ENCODE measurements around the gene GPR78. TPM values are rescaled to one million over a fixed set of nuclear protein-coding genes. Genes with fewer than 3 reads are reported as not detected.

Gene GPR78
- total and polyA plus RNA-seq, 2 experiments from 2014 or later, result 0.05 TPM; not detected in 1

DNA sequence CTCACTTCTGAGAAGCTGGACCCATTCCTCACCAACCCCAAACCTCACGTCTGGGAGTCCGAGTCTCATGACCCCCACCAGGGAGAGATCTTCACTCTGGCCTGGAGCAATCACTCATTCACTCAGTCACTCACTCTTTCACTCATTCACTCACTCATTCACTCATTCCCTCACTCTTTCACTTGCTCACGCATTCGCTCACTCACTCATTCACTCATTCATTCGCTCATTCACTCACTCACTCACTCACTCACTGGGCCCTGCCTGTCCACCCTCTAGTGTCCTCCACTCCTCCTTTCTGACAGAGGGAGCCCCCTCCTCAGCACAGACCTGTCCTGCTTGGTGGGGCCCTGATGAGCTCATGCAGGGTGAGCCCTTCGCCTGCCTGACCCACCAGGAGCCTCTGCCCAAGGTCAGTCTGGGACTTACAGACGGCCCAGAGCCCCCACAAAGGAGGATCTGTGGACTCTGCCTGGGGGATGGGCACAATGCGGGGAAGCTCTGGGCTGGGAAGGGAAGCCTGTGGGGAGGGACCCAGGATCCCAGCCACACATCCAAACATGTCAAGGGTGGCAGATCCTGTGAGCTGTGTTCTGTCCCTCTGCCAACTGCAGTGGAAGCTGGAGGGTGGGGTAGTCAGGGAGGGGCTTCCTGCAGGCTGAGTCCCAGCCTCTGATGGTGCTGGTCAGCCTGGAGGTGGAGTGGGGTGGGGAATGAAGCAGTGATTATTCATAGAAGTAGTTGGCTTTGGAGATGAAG is 30.8 kb downstream of the GPR78 start:
- Histone ChIP-seq H3K4me1 (ENCODE audit: insufficient read depth) (no peaks in the 10 kb centered on the region), H3F3A (ENCODE audit: insufficient read depth) (no peaks in the 10 kb centered on the region), H3K4me3 (no peak overlapping the region), H3K4me2 (ENCODE audit: unreplicated experiment) (no peak overlapping the region), H3K79me2 (ENCODE audit: insufficient read depth) (no peaks in the 10 kb centered on the region), H3K9ac (no peak overlapping the region), H4K20me1 (ENCODE audit: insufficient read depth) (no peaks in the 10 kb centered on the region), H3K36me3 (ENCODE audit: low read depth) (no peaks in the 10 kb centered on the region), H3K27me3 (replicated peaks; ENCODE audit: insufficient read depth) (no peaks in the 10 kb centered on the region), H3K9me2 (ENCODE audit: insufficient read depth) (no peaks in the 10 kb centered on the region), H3K27ac (no peak overlapping the region), H2AFZ (no peak overlapping the region), H3K9me3 (ENCODE audit: low read depth) (no peaks in the 10 kb centered on the region)
- 68 to 70% methylated on average over 8 of the region's 8 CpGs for WGBS, 2 experiments (ENCODE audit: low coverage in 1 of 2, low lambda C conversion rate in 2 of 2, missing lambda C conversion rate in 2 of 2)
- DNase-seq, result no peak
- in situ Hi-C loops (cut with MboI), result loop anchor here (25.0 kb wide), 1 partner anchor 374 kb away; no protein-coding TSS in a partner anchor
- TF ChIP-seq EZH2 (IDR thresholded peaks at IDR 0.05; ENCODE audit: insufficient read depth, poor library complexity, severe bottlenecking), result no peak
- TF ChIP-seq EZH2phosphoT487 (IDR thresholded peaks at IDR 0.05; ENCODE audit: insufficient read depth, low read depth), result no peak

GRCh38 chr4:8612646-8613045 is 32.5 kb downstream of the GPR78 start:
- no peaks in the 10 kb centered on the region for H3K79me2 ChIP-seq (ENCODE audit: insufficient read depth)
- H3K27me3 ChIP-seq (replicated peaks; ENCODE audit: insufficient read depth), result no peaks in the 10 kb centered on the region
- no peaks in the 10 kb centered on the region for H3F3A ChIP-seq (ENCODE audit: insufficient read depth)
- no peaks in the 10 kb centered on the region for H3K36me3 ChIP-seq (ENCODE audit: low read depth)
- no peak overlapping the region for H3K9ac ChIP-seq
- no peaks in the 10 kb centered on the region for H4K20me1 ChIP-seq (ENCODE audit: insufficient read depth)
- no peaks in the 10 kb centered on the region for H3K9me3 ChIP-seq (ENCODE audit: low read depth)
- no peak overlapping the region for H3K4me2 ChIP-seq (ENCODE audit: unreplicated experiment)
- no peaks in the 10 kb centered on the region for H3K4me1 ChIP-seq (ENCODE audit: insufficient read depth)
- H3K9me2 ChIP-seq (ENCODE audit: insufficient read depth), result no peaks in the 10 kb centered on the region
- 82 to 84% methylated on average over 8 of the region's 8 CpGs for WGBS, 2 experiments (ENCODE audit: low coverage in 1 of 2, low lambda C conversion rate in 2 of 2, missing lambda C conversion rate in 2 of 2)
- DNase-seq, result no peak
- no peak overlapping the region for H3K27ac ChIP-seq
- in situ Hi-C loops (cut with MboI), result loop anchor here (25.0 kb wide), 1 partner anchor 375 kb away; no protein-coding TSS in a partner anchor
- no peak for TF ChIP-seq EZH2phosphoT487 (IDR thresholded peaks at IDR 0.05; ENCODE audit: insufficient read depth, low read depth)
- no peak for TF ChIP-seq EZH2 (IDR thresholded peaks at IDR 0.05; ENCODE audit: insufficient read depth, poor library complexity, severe bottlenecking)
- no peak overlapping the region for H2AFZ ChIP-seq
- H3K4me3 ChIP-seq, result no peak overlapping the region

DNA sequence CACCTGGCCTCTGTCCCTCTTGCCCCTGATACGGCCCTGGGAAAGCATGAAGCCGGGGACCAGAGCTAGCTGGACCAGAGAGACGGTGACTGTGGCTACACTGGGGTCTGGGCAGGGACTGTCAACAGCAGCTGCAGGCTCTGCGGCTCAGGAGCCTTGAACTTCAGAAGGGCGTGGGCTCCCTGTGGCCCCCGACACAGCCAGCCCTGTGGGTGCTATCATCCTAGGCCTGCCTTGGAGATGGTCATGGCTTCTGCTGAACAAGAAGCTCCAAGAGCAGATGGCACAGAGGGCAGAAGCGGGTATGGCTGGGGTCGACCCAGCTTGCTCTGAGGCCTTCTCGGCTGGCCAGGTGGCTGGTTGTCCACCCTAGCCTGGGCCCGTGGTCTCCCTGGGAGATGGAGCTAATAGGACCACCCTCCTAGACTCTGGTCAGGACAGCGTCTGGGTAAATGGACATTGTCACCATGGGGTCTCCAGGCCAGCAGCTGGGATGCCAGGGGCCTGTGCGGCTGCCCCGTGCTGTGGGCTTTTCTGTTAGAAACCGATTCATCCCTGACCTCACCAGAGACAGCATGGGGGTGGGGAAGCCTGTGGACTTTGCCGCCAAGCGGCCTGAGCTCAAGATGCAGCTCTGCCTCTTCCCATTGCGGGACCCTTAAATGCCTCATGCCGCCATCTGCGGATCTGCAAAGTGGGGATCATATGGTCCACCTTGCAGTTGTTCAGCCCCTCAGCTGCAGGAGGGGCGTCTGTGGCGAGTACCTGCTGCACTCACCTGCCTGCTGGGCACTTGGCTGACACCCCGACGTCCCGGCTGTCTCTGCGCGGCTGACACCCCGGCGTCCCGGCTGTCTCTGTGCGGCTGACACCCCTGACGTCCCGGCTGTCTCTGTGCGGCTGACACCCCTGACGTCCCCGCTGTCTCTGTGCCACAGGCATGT is 33.5 kb downstream of the GPR78 start:
- no peaks in the 10 kb centered on the region for H3K4me1 ChIP-seq (ENCODE audit: insufficient read depth)
- no peaks in the 10 kb centered on the region for H3K79me2 ChIP-seq (ENCODE audit: insufficient read depth)
- no peaks in the 10 kb centered on the region for H3F3A ChIP-seq (ENCODE audit: insufficient read depth)
- H3K4me2 ChIP-seq (ENCODE audit: unreplicated experiment), result no peak overlapping the region
- in situ Hi-C loops (cut with MboI), result loop anchor here (25.0 kb wide), 1 partner anchor 376 kb away; no protein-coding TSS in a partner anchor
- no peaks in the 10 kb centered on the region for H3K27me3 ChIP-seq (replicated peaks; ENCODE audit: insufficient read depth)
- H3K9ac ChIP-seq, result no peak overlapping the region
- no peak for TF ChIP-seq EZH2 (IDR thresholded peaks at IDR 0.05; ENCODE audit: insufficient read depth, poor library complexity, severe bottlenecking)
- no peak for TF ChIP-seq EZH2phosphoT487 (IDR thresholded peaks at IDR 0.05; ENCODE audit: insufficient read depth, low read depth)
- H3K9me2 ChIP-seq (ENCODE audit: insufficient read depth), result no peaks in the 10 kb centered on the region
- no peaks in the 10 kb centered on the region for H3K36me3 ChIP-seq (ENCODE audit: low read depth)
- no peaks in the 10 kb centered on the region for H4K20me1 ChIP-seq (ENCODE audit: insufficient read depth)
- H3K27ac ChIP-seq, result no peak overlapping the region
- 82 to 83% methylated on average over 34 to 35 of the region's 35 CpGs for WGBS, 2 experiments (ENCODE audit: low coverage in 1 of 2, low lambda C conversion rate in 2 of 2, missing lambda C conversion rate in 2 of 2)
- H2AFZ ChIP-seq, result no peak overlapping the region
- no peak overlapping the region for H3K4me3 ChIP-seq
- no peak for DNase-seq
- H3K9me3 ChIP-seq (ENCODE audit: low read depth), result no peaks in the 10 kb centered on the region

- Histone ChIP-seq H2AFZ (no peak overlapping the region), H3K27ac (no peak overlapping the region), H3K4me2 (ENCODE audit: unreplicated experiment) (no peak overlapping the region), H3K36me3 (ENCODE audit: low read depth) (no peaks in the 10 kb centered on the region), H3K27me3 (replicated peaks; ENCODE audit: insufficient read depth) (no peaks in the 10 kb centered on the region), H3K9ac (no peak overlapping the region), H4K20me1 (ENCODE audit: insufficient read depth) (no peaks in the 10 kb centered on the region), H3K9me3 (ENCODE audit: low read depth) (no peaks in the 10 kb centered on the region), H3K4me1 (ENCODE audit: insufficient read depth) (no peaks in the 10 kb centered on the region), H3K9me2 (ENCODE audit: insufficient read depth) (no peaks in the 10 kb centered on the region), H3K79me2 (ENCODE audit: insufficient read depth) (no peaks in the 10 kb centered on the region), H3F3A (ENCODE audit: insufficient read depth) (no peaks in the 10 kb centered on the region), H3K4me3 (no peak overlapping the region)
- WGBS, 2 experiments (ENCODE audit: low coverage in 1 of 2, low lambda C conversion rate in 2 of 2, missing lambda C conversion rate in 2 of 2), result 81 to 85% methylated on average over 19 to 22 of the region's 22 CpGs
- no peak for DNase-seq
- in situ Hi-C loops (cut with MboI), result loop anchor here (25.0 kb wide), 1 partner anchor 377 kb away; no protein-coding TSS in a partner anchor
- TF ChIP-seq EZH2 (IDR thresholded peaks at IDR 0.05; ENCODE audit: insufficient read depth, poor library complexity, severe bottlenecking), result no peak
- no peak for TF ChIP-seq EZH2phosphoT487 (IDR thresholded peaks at IDR 0.05; ENCODE audit: insufficient read depth, low read depth)
These were observed 34.4 kb downstream of the GPR78 start for GRCh38 chr4:8614365-8615193.
